Activated naive CD4-positive, alpha-beta T cell treated with anti-CD3 and anti-CD28 coated beads, Interleukin-2, amount 50 U/mL, for 72 hours (primary cell): Measurements from ENCODE around the gene CELA2B. TPM values are rescaled to one million over a fixed set of nuclear protein-coding genes. Genes with fewer than 3 reads are reported as not detected.
"Not testable (repeated sequence)": the region's sequence is repeated elsewhere in the genome, so short reads cannot be mapped to it uniquely, and the experiment has no call there.

Experiments
- ATAC-seq, 2 donors: fragments of 150-1000 bp; cut with Tn5 transposase; 2 replicates each; pipeline ENCODE4 v1.10.0; 2021; ENCODE audit warnings: mild to moderate bottlenecking in 2 of 2, moderate library complexity in 2 of 2
- DNase-seq, 2 donors: peaks; one replicate each; pipeline ENCODE4 v3.0.0; 2021 to 2022; ENCODE audit warnings: low spot score in 2 of 2
- H3K27ac Mint-ChIP-seq, 2 donors: one replicate each; pipeline ENCODE4 v1.8.0; 2022; ENCODE audit warnings: mild to moderate bottlenecking in 2 of 2, mixed read lengths in 2 of 2
- H3K36me3 Mint-ChIP-seq, 2 donors: one replicate each; pipeline ENCODE4 v1.8.0; 2022; ENCODE audit warnings: mixed read lengths in 2 of 2
- H3K9me3 Mint-ChIP-seq, 2 donors: one replicate each; pipeline ENCODE4 v1.8.0; 2022; ENCODE audit warnings: mixed read lengths in 2 of 2
- total RNA-seq, 2 donors: library from RNA; stranded (reverse); gene quantifications; one replicate each; pipeline ENCODE4 v1.2.3, GENCODE V29; 2022

CELA2B gene
- total RNA-seq, 2 donors from 2014 or later, result not detected

DNA sequence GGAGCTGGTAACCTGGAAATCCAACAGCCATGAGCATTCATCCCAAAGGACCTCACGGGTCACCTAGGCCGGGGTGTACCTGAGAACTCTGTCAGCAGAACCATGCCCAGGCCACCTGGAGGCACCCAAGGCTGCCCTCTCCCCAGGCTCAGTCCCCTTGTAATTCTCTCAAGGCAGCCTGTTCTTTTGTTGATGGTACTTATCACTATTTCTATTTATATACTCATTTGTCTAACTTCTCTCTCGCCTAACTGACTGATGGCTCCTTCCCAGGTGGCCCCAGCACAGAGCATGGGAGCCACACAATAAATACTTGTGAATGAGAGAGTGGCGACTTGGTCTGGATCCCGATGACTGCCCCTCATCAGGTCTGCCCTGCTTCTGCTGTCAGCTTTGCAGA, 31.4 kb downstream of the CELA2B start:
- no peak for ATAC-seq
- Mint-ChIP-seq H3K27ac (no peak overlapping the region), H3K36me3 (no peaks in the 10 kb centered on the region), H3K9me3 (no peaks in the 10 kb centered on the region)
- no peak for DNase-seq

DNA sequence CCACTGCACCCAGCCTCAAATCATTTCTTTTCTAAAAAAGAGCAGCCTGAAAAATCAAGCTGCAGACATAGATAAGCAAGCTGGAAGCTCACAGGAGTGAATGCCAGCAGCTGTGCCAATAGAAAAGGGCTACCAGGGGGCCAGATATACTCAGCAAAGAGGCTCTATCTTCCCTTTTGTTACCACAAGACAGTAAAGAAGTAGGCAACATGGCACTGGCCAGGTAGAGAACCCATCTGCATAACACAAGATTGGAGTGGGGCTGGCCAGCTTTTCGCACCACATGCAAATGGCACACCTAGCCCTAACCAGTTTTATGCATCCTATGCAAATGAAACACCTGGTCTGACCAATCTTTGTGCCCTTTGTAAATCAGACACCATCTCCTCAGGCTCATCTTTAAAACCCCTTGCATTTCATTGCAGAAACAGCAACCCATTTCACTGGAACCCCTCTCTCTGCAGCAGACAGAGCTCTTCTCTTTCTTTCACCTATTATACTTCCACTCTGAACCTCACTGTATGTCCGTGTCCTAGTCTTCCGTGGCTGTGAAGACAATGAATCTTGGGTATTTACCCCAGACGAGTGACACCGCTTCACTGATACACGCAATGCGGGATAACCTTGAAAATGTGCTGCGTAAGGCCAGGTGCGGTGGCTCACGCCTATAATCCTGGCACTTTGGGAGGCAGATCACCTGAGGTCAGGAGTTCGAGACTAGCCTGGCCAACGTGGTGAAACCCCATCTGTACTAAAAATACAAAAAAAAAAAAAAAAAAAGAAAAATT, 33.0 kb downstream of the CELA2B start:
- Mint-ChIP-seq H3K9me3 (no peaks in the 10 kb centered on the region), H3K36me3 (no peaks in the 10 kb centered on the region), H3K27ac (no peak overlapping the region)
- DNase-seq, result no peak
- no peak for ATAC-seq

DNA sequence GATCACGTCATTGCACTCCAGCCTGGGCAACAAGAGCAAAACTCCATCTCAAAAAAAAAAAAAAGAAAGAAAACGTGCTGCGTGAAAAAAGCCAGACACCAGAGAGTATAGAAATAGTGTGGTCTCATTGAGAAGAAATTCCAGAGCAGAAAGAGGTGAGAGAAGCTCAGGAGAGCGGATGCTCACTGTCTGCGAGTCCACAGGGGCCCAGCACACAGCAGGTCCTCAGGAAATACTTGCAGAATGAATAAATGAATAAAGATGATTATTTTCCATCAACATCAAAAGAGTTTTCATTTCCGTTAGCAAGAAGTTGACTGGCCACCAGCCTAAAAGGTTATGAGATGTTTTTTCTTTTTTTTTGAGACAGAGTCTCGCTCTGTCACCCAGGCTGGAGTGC, 33.7 kb downstream of the CELA2B start:
- H3K9me3 Mint-ChIP-seq, result no peaks in the 10 kb centered on the region
- no peak overlapping the region for H3K27ac Mint-ChIP-seq
- H3K36me3 Mint-ChIP-seq, result no peaks in the 10 kb centered on the region
- DNase-seq (no peak), ATAC-seq (no peak)

DNA sequence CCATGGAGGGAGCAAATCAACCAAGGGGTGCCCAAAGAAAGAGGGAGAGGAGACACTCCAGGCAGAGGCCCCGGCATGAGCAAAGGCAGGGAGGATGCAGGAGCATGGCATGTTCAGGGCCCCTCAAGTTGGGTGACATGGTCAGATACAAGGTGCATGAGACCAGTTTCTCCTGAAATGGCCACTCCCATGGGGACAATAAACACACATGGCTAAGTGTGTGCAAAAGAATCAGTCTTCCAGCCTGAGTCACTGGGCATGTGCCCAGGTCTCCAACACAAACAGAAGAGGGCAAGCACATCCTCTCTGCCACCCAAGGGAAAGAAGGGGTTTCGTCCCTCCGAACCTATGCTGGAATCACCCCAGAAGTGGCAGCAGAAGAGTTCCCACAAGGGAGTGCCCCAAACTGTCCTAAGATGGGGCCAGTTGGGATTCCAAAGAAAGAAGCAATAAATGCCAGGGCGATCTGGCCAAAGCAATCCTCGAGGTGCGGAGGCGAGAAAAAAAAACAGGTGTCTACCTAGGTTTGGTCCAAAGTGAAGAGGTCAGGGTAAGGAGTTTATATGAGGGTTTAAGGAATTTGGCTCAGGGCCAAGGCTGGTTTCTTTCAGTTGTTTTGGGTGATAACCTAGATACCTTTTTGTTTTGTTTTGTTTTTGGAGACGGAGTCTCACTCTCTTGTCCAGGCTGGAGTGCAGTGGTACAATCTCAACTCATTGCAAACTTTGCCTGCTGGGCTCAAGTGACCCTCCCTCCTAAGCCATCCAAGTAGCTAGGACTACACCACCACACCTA, 34.9 kb downstream of the CELA2B start:
- H3K36me3 Mint-ChIP-seq, result peaks cover 0 to 7% of the 10 kb centered on the region in 2 donors
- peak overlapping the region in 1 of 2 donors; percentile 75 for H3K27ac Mint-ChIP-seq
- DNase-seq (no peak), ATAC-seq (no peak)
- H3K9me3 Mint-ChIP-seq, result no peaks in the 10 kb centered on the region

DNA sequence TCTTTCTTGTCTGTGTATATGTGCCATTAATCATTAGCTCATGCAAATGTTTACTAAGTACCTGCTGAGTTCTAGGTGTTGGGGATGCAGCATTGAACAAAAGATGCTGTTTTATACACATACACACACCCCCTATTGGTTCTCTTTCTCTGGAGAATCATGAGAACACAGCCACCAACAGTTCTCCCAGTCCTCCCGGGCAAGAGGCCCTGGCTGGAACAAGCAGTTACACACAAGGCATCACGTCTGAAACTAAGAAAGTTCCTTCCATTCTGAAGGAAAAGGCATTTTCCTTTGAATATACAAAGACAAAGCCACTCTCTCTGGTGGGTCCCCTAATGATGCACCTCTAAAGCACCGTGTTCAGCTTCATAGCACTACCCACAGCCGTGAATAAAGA, 37.3 kb downstream of the CELA2B start:
- Mint-ChIP-seq H3K9me3 (no peaks in the 10 kb centered on the region), H3K27ac (no peak overlapping the region), H3K36me3 (peaks cover 8 to 19% of the 10 kb centered on the region in 2 donors)
- DNase-seq (no peak), ATAC-seq (no peak)

DNA sequence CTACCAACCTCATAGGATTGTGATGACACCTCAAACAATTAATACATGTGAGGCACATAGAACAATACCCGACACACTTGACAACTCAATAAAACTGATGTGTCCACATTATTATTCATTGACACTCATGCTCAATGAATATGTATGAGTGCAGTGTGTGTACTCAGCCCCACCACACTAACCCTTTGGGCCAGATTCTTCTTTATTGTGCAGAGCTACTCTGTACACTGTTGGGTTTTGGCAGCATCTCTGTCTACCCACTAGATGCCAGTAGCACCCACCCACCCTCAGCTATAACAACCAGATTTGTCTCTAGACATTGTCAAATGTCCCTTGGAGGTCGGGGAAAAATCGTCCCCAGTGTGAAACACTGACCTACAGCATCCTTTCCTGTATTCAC, 38.0 kb downstream of the CELA2B start:
- DNase-seq (no peak), ATAC-seq (no peak)
- peaks cover 8 to 19% of the 10 kb centered on the region in 2 donors for H3K36me3 Mint-ChIP-seq
- H3K9me3 Mint-ChIP-seq, result no peaks in the 10 kb centered on the region
- peak overlapping the region in 1 of 2 donors; percentile 87 for H3K27ac Mint-ChIP-seq

DNA sequence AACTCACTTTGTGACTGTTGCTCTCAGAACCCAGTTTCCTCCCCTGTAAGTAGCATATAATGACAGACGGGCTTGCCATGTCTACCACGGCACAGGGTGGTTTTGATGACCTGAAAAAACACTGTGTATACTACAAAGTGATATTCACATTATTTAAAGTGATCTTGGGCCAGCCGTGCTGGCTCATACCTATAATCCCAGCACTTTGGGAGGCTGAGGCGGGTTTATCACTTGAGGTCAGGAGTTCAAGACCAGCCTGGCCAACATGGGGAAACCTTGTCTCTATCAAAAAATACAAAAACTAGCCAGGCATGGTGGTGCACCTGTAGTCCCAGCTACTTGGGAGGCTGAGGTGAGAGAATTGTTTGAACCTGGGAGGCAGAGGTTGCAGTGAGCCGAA, 38.7 kb downstream of the CELA2B start:
- not testable (repeated sequence) for ATAC-seq, H3K9me3 Mint-ChIP-seq, DNase-seq
- Mint-ChIP-seq H3K36me3 (peaks cover 8 to 19% of the 10 kb centered on the region in 2 donors), H3K27ac (peak overlapping the region in 1 of 2 donors; percentile 87)

DNA sequence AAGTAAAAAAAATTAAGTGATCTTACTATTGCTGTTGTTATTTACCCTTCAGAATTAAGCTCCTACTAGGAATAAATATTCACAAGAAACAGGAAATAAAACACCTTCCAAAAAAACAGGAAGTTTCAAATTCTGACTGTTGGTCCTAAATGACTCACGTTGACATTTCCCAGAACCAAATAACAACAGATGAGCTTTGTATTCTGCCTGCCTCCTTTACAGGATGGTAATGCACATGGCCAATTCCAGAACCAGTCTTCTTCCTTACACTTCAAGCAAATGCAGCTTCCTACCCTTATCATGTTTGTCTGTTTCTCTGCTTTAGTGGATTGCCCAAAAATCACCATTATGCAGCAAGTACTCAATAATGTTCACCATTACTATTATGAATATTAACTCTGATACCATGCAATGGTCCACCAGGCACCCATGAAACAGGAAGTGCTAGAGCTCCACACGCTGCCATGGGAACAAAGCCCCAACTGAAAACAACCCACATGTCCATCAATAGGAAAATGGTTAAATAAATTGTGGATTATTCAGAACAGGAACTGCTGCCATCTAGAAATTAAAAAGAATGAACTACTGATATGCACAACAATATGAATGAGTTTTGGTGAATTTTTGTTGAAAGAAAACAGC, 39.2 kb downstream of the CELA2B start:
- Mint-ChIP-seq H3K27ac (peak overlapping the region in 1 of 2 donors; percentile 92), H3K36me3 (peaks cover 8 to 19% of the 10 kb centered on the region in 2 donors), H3K9me3 (no peaks in the 10 kb centered on the region)
- no peak for DNase-seq
- ATAC-seq, result peak in 1 of 2 donors; percentile 54

DNA sequence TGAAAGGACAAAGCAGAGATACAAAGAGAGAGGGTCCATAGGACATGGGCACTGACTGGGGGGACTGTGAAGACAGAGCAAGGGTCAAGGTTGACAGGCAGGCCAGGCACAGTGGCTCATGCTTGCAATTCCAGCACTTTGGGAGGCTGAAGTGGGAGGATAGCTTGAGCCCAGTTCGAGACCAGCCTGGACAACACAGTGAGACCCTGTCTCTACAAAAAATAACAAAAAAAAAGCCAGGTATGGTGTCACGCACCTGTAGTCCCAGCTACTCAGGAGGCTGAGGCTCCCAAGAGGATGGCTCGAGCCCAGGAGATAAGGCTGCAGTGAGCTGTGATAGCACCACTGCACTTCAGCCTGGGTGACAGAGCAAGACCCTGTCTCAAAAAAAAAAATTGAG, 43.7 kb downstream of the CELA2B start:
- peaks cover 8 to 19% of the 10 kb centered on the region in 2 donors for H3K36me3 Mint-ChIP-seq
- H3K9me3 Mint-ChIP-seq, result no peaks in the 10 kb centered on the region
- ATAC-seq (no peak), DNase-seq (no peak)
- H3K27ac Mint-ChIP-seq, result peak overlapping the region in 1 of 2 donors; percentile 44

DNA sequence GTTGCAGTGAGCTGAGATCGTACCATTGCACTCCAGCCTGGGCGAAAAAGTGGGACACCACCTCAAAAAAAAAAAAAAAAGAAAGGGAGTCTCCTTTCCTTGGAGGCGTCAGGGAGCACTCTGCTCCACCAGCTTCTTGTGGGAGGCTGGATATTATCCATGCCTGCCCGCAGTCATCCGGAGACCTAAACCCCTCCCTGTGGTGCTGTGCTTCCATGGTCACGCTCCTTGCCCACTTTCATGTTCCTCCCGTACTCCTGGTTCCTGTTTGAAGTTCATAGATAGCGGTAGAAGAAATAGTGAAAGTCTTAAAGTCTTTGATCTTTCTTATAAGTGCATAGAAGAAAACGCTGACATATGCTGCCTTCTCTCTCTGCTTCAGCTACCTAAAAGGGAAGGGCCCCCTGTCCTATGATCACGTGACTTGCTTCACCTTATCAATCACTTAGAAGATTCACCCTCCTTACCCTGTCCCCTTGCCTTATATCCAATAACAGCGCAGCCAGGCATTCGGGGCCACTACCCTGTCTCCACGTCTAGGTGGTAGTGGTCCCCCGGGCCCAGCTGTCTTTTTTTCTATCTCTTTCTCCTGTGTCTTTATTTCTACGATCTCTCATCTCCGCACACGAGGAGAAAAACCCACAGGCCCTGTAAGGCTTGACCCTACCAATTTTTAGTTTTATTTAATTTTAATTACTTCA, 45.5 kb downstream of the CELA2B start:
- not testable (repeated sequence) for DNase-seq, H3K9me3 Mint-ChIP-seq, ATAC-seq
- H3K36me3 Mint-ChIP-seq, result peaks cover 8 to 10% of the 10 kb centered on the region in 2 donors
- H3K27ac Mint-ChIP-seq, result peak overlapping the region in 1 of 2 donors; percentile 26

DNA sequence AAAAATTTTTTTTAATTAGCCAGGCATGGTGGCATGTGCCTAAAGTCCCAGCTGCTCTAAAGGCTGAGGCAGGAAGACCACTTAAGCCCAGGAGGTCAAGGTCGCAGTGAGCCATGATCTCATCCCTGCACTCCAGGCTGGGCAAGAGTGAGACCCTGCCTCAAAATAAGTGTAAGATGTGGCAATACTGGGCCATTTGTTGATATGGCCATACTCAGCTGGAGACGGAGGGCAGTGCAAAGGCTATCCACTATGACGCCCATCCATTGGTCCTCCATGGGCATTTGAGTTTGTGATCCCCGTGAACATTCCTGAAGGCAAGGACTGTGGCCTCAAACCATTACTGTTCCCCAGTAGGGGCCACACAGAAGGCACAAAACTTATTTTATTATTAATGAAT, 46.6 kb downstream of the CELA2B start:
- Mint-ChIP-seq H3K9me3 (no peaks in the 10 kb centered on the region), H3K27ac (no peak overlapping the region), H3K36me3 (no peaks in the 10 kb centered on the region)
- DNase-seq, result no peak
- ATAC-seq, result no peak

DNA sequence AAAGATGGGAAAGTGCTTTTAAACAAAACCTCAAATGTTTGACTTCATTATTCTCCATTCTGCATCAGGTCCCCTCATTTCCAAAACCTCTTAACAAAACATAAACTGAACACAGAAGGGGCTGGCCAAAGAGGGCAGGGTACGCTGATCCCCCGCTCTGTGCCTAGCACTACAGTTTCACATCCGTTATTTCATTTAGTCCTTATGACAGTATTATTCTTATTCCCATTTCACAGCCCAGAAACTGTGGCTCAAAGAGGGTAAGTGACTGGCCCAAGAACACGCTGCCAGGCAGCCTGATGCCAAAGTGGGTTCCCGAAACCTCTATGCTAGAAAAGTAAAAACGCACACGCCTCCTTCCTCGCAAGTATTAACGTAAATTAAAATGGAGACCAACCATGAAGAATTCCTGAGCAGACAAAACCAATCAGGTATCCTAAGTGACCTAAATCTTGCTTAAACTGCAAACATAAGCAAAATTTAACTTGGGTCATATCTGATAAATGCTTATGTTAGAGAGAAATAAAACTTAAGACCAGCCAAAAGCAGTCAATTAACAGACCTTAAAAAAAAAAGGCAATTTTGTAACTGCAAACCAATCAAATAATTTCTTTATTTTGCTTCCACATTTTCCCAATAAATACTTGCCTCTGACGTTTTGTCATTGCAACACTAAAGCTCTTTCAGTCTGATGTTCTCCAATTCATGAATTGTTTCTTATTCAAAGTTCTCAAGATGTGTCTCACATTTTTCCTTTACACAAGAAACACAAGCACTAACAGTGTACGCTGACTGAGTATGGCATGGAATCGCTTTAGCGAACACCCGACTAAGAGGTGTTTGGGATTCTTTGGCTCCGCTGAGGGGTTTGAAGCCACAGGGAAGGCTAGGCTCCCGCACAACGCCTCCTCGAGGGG, 47.5 kb downstream of the CELA2B start:
- ATAC-seq (no peak), DNase-seq (no peak)
- Mint-ChIP-seq H3K36me3 (no peaks in the 10 kb centered on the region), H3K9me3 (no peaks in the 10 kb centered on the region), H3K27ac (peak overlapping the region; percentile 2 to 97)

DNA sequence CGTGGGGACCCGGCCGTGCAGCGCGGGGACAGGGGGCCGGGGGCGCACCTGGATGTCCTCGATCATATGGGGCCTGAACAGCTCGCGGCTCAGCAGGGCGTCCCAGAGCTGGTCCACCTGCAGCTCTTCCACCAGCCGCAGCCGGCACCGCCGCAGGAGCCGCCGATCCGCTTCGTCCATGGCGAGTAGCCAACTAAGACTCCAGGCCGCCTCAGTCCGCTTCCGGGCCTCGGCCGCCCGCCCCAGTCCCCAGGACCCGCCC, 48.0 kb downstream of the CELA2B start, which contains the start of gene CASP9:
Gene CASP9 (minus strand): TSS at position 195 of the 262 bp plus-strand sequence. CDS start 15 bp downstream, at position 180.
- DNase-seq (no peak), ATAC-seq (no peak)
- Mint-ChIP-seq H3K27ac (peak within 1 kb of the TSS; percentile 97 to 99), H3K36me3 (no peaks in the 10 kb centered on the region), H3K9me3 (no peaks in the 10 kb centered on the region)

DNA sequence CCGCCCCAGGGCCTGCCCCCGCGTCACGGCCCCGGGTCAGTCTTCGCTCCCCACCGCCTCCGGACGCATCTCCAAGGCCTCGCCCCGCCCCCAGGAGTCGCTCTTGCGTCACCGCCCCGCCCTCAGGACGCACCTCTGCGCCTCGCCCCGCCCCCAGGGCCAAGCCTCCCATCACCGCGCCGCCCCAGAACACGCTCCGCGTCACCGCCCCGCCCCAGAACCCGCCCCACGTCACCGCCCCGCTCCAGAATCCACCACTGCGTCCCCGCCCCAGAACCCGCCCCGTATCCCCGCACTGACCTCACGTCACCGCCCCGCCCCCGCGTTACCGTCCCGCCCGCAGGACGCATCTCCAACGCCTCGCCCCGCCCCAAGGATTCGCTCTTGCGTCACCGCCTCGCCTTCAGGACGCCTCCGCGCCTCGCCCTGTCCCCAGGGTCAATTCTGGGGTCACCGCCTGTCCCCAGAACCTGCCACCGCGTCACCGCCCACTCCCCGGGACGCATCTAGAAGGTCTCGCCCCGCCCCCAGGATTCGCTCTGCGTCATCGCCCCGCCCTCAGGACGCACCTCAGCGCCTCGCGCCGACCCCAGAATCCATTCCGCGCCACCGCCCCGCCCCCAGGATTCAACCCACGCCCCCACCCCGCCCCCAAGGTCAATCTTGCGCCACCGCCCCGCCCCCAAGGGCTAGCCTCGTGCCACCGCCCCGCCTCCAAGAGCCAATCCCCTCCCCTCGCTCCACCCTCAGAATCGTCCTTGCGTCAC, 48.6 kb downstream of the CELA2B start:
- ATAC-seq (peak; percentile 56 to 65), DNase-seq (peak; percentile 99)
- Mint-ChIP-seq H3K27ac (peak overlapping the region; percentile 97 to 99), H3K36me3 (no peaks in the 10 kb centered on the region), H3K9me3 (no peaks in the 10 kb centered on the region)
